Osteoblast (primary cell): ENCODE results near the gene POLR2A. TPM values are rescaled to one million over a fixed set of nuclear protein-coding genes. Genes with fewer than 3 reads are reported as not detected.
A peak's percentile ranks its signal among the peaks of the same experiment; 100 is the strongest.

Experiments
- DNase-seq: peaks from one replicate; pipeline ENCODE4 v3.0.0; 2011; ENCODE audit warnings: low spot score, mixed read lengths; ENCODE audit not compliant: insufficient read length; ENCODE audit errors: missing footprints
- H2AFZ ChIP-seq: 2 replicates; pipeline ENCODE4 v1.6.0; 2011; ENCODE audit warnings: mild to moderate bottlenecking, low read length
- H3K27ac ChIP-seq: 2 replicates; pipeline ENCODE4 v1.5.1; 2011; ENCODE audit warnings: mild to moderate bottlenecking, low read depth, low read length, moderate library complexity
- H3K27me3 ChIP-seq: 2 replicates; pipeline ENCODE4 v1.6.0; 2012; ENCODE audit warnings: mild to moderate bottlenecking, control low read depth, inconsistent platforms, low read length, moderate library complexity; ENCODE audit not compliant: insufficient read depth
- H3K36me3 ChIP-seq: 2 replicates; pipeline ENCODE4 v1.5.1; 2011; ENCODE audit warnings: mild to moderate bottlenecking, low read length, control low read depth, moderate library complexity; ENCODE audit not compliant: insufficient read depth
- H3K4me1 ChIP-seq: 2 replicates; pipeline ENCODE4 v1.5.1; 2011; ENCODE audit warnings: mild to moderate bottlenecking, low read length, control low read depth, moderate library complexity; ENCODE audit not compliant: insufficient read depth
- H3K4me2 ChIP-seq: 2 replicates; pipeline ENCODE4 v1.6.0; 2011; ENCODE audit warnings: mild to moderate bottlenecking, low read length; ENCODE audit not compliant: insufficient read depth
- H3K4me3 ChIP-seq: fragments of 200-600 bp; sonication (generic); 3 replicates; pipeline ENCODE4 v1.5.1; 2012; ENCODE audit warnings: mild to moderate bottlenecking, low read length, inconsistent platforms; ENCODE audit not compliant: insufficient read depth
- H3K79me2 ChIP-seq: 2 replicates; pipeline ENCODE4 v1.6.0; 2012; ENCODE audit warnings: mild to moderate bottlenecking, low read length, control low read depth, inconsistent platforms; ENCODE audit not compliant: insufficient read depth
- H3K9me3 ChIP-seq: 2 replicates; pipeline ENCODE4 v1.5.1; 2011; ENCODE audit warnings: low read depth, low read length, control low read depth
- H4K20me1 ChIP-seq: 2 replicates; pipeline ENCODE4 v1.6.0; 2012; ENCODE audit warnings: mild to moderate bottlenecking, low read length, control low read depth; ENCODE audit not compliant: insufficient read depth
- total RNA-seq: library from RNA; depleted of rRNA; stranded (reverse); fragments of >200 nt; gene quantifications from 2 replicates; pipeline ENCODE4 v1.2.3, GENCODE V29; 2012
- TF ChIP-seq, protein P1 (sequence below): IDR thresholded peaks from 2 replicates; pipeline ENCODE4 v1.5.1; 2011; ENCODE audit warnings: mild to moderate bottlenecking, low read depth, low read length, moderate library complexity; ENCODE audit errors: extremely low read depth

The POLR2A gene
- total RNA-seq, 1 donor, result 95.9 TPM

DNA sequence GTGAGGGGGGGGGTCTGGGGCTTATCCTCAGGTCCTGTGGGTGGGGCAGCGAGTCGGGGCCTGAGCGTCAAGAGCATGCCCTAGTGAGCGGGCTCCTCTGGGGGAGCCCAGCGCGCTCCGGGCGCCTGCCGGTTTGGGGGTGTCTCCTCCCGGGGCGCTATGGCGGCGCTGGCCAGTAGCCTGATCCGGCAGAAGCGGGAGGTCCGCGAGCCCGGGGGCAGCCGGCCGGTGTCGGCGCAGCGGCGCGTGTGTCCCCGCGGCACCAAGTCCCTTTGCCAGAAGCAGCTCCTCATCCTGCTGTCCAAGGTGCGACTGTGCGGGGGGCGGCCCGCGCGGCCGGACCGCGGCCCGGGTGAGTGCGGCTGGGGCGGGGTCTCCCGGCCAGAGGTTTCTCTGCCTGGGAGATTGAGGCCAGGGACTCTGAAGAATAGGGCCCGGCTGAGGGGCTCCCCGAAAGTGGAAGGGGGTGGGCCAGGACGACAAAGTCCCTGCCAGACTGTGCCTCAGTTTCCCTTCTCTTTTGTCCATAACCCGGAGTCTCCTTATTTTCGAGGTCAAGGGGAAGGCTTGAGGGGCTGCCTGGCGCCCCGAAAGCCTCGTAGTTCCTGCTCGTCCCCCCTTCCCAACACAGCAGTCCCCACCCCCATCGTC, 44.6 kb upstream of the POLR2A start, which contains the start of gene FGF11:
TSS of gene FGF11 (plus strand) at position 51 of the 651 bp plus-strand sequence. CDS start at position 160, 109 bp downstream.
- DNase-seq, result peak; percentile 59
- TF ChIP-seq, protein P1, sequence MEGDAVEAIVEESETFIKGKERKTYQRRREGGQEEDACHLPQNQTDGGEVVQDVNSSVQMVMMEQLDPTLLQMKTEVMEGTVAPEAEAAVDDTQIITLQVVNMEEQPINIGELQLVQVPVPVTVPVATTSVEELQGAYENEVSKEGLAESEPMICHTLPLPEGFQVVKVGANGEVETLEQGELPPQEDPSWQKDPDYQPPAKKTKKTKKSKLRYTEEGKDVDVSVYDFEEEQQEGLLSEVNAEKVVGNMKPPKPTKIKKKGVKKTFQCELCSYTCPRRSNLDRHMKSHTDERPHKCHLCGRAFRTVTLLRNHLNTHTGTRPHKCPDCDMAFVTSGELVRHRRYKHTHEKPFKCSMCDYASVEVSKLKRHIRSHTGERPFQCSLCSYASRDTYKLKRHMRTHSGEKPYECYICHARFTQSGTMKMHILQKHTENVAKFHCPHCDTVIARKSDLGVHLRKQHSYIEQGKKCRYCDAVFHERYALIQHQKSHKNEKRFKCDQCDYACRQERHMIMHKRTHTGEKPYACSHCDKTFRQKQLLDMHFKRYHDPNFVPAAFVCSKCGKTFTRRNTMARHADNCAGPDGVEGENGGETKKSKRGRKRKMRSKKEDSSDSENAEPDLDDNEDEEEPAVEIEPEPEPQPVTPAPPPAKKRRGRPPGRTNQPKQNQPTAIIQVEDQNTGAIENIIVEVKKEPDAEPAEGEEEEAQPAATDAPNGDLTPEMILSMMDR, result no peak
- Histone ChIP-seq H3K27me3 (peaks cover 40% of the 10 kb centered on the region), H2AFZ (peak within 1 kb of the TSS; percentile 41), H3K4me2 (peak within 1 kb of the TSS; percentile 85), H3K27ac (no peak within 1 kb of the TSS), H4K20me1 (no peaks in the 10 kb centered on the region), H3K79me2 (no peaks in the 10 kb centered on the region), H3K4me3 (peak within 1 kb of the TSS; percentile 58), H3K36me3 (no peaks in the 10 kb centered on the region), H3K9me3 (no peaks in the 10 kb centered on the region), H3K4me1 (peaks cover 35% of the 10 kb centered on the region)

DNA sequence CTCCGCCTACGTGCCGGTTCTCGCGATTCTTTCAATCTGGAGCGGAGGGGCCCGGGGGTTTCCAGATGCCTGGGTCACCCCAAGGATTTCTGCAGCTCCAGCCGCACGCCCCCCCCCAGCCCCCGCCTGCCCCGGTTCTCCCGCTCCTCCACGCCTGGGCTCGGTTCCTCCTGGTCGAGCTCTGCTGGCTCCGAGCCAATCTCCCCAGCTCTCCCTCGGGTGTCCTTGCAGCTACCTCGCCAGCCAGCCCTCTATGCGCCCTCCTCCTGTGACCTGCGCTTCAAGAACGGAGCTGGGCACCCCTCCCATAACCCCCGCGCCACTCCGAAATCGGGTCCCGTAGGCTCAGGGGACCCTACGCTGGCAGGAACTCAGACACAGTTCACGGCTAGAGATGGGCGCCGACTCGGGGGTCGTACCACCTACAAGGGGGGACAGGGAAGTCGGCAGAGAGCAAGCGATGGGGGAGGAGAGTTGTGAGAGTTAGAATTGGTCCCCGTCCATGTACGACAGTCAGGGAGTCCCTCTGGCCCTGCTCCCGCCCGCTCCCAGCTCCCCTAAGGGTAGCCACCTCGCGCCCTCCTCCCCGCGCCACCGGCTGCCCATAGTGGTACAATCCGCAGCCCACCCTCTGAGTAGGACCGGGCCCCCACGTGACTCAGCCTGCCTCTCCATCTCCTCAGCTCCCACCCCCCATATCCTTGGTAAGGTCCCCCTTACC, 43.9 kb upstream of the POLR2A start:
- TF ChIP-seq, protein P1, result no peak
- Histone ChIP-seq H3K4me2 (peak overlapping the region; percentile 77), H3K36me3 (no peaks in the 10 kb centered on the region)

DNA sequence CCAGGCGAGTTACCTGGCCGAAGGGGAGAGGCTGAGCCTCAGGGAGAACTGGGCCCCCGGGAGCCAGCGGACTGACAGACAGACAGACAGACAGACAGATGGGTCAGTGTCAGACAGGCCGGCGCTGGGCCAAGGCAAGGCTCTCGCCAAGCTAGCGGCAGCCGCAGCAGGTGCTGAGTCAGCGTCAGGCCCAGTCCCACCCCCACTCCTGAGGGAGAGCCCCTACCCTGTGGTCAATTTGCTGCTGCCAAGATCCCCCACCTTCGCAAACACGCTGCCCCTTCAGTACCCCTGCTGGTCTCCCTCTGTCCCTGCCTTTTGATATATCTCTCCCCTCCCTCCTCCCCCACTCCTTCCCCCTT, 43.4 kb upstream of the POLR2A start:
- TF ChIP-seq, protein P1, result no peak
- H3K27ac ChIP-seq, result no peak overlapping the region
- H3K79me2 ChIP-seq, result no peaks in the 10 kb centered on the region
- H4K20me1 ChIP-seq, result no peaks in the 10 kb centered on the region
- peaks cover 46% of the 10 kb centered on the region for H3K27me3 ChIP-seq
- H3K4me2 ChIP-seq, result peak overlapping the region; percentile 77
- no peak overlapping the region for H2AFZ ChIP-seq
- H3K4me3 ChIP-seq, result peak overlapping the region; percentile 58
- peak; percentile 94 for DNase-seq
- H3K36me3 ChIP-seq, result no peaks in the 10 kb centered on the region
- no peaks in the 10 kb centered on the region for H3K9me3 ChIP-seq
- peaks cover 29% of the 10 kb centered on the region for H3K4me1 ChIP-seq

More for the DNA sequence above, 43.9 kb upstream of the POLR2A start:
- DNase-seq, result peak; percentile 86
- Histone ChIP-seq H4K20me1 (no peaks in the 10 kb centered on the region), H3K27me3 (peaks cover 41% of the 10 kb centered on the region), H3K9me3 (no peaks in the 10 kb centered on the region), H2AFZ (peak overlapping the region; percentile 41), H3K27ac (no peak overlapping the region), H3K4me1 (peaks cover 35% of the 10 kb centered on the region), H3K79me2 (no peaks in the 10 kb centered on the region), H3K4me3 (peak overlapping the region; percentile 58)

DNA sequence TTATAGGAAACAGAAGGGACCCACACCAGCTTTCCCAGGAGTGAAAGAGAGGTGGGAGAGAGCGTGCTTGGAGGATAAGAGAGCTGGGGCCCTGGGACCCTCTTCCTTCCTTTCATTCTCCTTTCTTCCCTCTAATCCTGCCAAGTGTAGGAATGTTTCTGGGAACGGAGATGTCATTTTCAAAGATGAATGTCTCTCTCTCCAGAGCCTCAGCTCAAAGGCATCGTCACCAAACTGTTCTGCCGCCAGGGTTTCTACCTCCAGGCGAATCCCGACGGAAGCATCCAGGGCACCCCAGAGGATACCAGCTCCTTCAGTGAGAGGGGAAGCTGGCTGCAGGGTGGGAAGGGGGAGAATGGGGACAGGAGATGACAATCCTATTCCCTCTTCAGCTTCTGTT, 42.9 kb upstream of the POLR2A start:
- Histone ChIP-seq H3K36me3 (no peaks in the 10 kb centered on the region), H3K9me3 (no peaks in the 10 kb centered on the region), H3K4me1 (peaks cover 29% of the 10 kb centered on the region), H4K20me1 (no peaks in the 10 kb centered on the region), H3K79me2 (no peaks in the 10 kb centered on the region), H3K4me2 (peak overlapping the region; percentile 77), H2AFZ (no peak overlapping the region), H3K4me3 (no peak overlapping the region), H3K27ac (no peak overlapping the region), H3K27me3 (peaks cover 48% of the 10 kb centered on the region)
- TF ChIP-seq, protein P1, result no peak
- peak; percentile 76 for DNase-seq
